Measurements from ENCODE around the gene CLK2.

DNA sequence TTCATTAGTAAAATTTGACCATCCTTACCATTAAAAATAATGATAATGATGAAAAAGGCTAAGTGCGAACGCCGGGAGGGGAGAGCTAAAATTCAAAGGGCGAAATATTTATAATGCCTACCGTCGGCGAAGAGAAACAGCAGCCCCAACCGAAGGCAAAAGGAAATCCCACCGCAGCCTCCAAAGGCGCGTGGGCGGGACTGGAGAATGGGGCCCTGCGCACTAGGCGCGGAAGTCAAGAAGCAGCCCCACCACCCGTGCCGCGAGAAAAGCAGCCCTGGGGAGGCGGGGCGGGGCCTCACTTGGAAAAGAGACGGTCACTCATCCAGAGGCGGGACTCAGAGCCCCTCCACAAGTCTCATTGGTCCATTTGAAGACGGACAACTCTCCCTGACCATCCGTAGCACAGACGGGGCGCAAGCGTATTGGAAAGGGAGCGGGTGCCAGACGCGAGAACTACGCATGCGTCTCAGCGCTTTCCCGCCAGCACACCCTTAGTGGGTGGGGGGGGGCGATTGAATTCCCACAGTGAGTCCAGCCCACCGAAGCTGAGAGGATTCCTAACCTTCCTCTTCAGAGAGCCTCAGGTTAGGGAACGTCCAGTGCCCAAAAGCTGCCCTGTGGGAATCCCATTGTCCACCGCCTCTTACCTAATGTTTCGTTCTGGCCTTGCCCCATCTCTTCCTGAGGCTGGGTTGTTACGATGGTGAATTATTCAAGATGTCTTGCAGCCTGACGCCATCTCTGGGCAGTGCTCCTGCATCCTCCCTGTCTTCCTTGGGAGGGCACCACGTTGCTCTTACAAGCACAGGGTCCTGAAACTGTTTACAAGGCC, 45.8 kb downstream of the CLK2 start:
- peak; percentile 96 for TF ChIP-seq POLR2A (IDR thresholded peaks at IDR 0.05; ENCODE audit: low read depth, low read length)
- TF ChIP-seq CTCF (IDR thresholded peaks at IDR 0.05; ENCODE audit: extremely low read depth in 1 of 2, insufficient read depth in 1 of 2, low read depth in 1 of 2, low read length in 2 of 2), result no peak
- no peak for TF ChIP-seq EZH2 (IDR thresholded peaks at IDR 0.05; ENCODE audit: borderline replicate concordance, low read depth, low read length, severe bottlenecking)
- peak; percentile 94 for TF ChIP-seq POLR2AphosphoS5 (IDR thresholded peaks at IDR 0.05; ENCODE audit: insufficient read depth, low read depth, low read length)
- no peak for TF ChIP-seq MYC (IDR thresholded peaks at IDR 0.05; ENCODE audit: low read depth, low read length)
- TF ChIP-seq MAX (IDR thresholded peaks at IDR 0.05; ENCODE audit: insufficient read depth, insufficient read length), result no peak
- no peak for TF ChIP-seq JUN (IDR thresholded peaks at IDR 0.05; ENCODE audit: borderline replicate concordance, insufficient read depth, insufficient read length, low read depth)
- no peak for TF ChIP-seq FOS (IDR thresholded peaks at IDR 0.05; ENCODE audit: borderline replicate concordance, insufficient read depth, low read length)
- TF ChIP-seq GATA2 (IDR thresholded peaks at IDR 0.05; ENCODE audit: insufficient read depth, insufficient read length, low read depth, low read length), result no peak

Data from endothelial cell of umbilical vein (primary cell).